ENCODE measurements around the gene SLC6A7. TPM values are rescaled to one million over a fixed set of nuclear protein-coding genes. Genes with fewer than 3 reads are reported as not detected.

The SLC6A7 gene
- under 1 TPM; 0.14 to 0.19 TPM for total RNA-seq
- long read RNA-seq, donor 1, result 0 reads
- long read RNA-seq, donor 2, result 0 reads

DNA sequence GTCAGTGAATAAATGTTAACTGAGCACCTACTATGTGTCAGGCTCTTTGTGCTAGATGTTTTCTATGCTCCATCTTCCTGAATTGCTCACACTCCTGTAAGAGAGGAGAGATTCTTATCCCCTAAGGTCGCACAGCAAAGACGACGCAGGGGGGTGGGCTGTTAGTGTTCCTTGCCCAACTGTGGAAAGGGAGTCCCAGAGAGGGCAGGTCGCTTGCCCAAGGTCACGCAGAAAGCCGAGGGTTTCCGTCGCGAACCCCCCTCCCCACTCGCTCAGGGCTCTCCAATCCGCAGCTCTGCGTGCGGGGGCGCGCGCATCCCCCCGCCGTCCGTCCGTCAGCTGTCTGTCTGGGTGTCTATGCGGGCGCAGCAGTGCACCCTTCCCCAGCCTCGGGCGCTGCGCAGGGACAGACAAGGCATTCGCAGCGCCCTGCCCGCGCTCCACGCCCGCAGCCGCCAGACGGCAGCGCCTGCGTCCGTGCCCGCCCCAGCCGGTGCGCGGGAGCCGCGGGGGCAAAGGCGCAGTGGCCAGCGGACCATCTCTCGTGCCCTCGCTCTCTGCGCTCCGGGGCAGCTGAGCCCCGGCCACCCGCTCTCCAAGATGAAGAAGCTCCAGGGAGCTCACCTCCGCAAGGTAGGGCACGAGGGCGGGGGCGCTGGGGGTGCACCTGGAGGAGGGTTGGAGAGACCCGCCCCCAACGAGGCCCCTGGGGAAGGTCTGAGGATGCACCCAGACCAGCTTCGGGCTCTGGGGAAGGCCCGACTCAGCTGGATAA, at the start of gene SLC6A7:
Gene SLC6A7 (plus strand): TSS at position 335 of the 775 bp plus-strand sequence. CDS start 266 bp downstream, at position 601.
- DNase-seq (ENCODE audit: low spot score), result no peak
- intact Hi-C loops (cut with DNase I), result no loop called here

DNA sequence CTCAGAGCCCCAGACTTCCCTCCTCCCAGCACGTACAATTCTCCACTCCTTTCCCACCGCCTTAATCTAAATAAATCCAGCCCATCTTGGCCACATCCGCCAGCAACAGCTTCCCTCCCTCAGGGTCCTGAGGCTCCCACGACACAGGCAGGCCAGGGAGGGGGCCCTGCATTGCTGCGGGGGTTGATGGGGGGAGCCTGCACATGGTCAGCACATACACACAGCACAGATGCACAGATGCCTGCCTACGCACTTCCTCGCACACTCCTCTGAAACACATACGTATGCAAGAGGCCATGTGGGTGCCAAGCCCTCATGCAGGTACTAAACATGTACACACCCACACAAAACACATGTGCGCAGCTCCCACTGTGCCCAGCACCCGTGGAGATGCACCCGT, 49.0 kb upstream of the SLC6A7 start:
- intact Hi-C loops (cut with DNase I), result no loop called here
- no peak for DNase-seq (ENCODE audit: low spot score)

DNA sequence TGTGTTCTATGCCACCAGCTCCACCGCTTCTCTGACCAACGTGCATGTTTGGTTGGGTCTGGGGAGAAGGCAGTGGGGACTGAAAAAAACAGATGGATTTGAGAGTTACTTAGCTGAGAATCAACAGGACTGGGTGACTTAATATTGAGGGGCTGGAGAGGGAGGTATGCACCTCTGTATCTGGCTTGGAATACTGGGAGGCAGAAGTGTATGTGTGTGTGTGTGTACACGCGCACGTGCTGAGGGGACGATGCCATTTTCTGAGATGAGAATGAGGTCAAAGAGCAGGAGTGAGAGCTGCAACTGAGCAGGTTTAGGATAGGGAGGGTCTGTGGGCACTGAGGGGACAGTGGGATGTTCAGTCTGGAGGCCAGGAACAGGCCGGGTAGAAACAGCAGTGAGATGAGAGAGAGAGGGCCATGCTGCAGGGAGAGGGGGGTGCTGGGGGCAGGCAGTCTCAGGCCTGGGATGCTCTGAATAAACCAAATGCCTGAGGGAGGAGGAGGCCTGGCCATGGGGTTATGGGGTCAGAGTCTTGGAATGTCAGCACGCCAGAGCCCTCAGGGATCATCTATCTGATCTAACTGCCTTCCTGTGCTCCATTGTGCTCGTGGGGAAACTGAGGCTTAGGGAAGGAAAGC, 48.2 kb upstream of the SLC6A7 start:
- no peak for DNase-seq (ENCODE audit: low spot score)
- intact Hi-C loops (cut with DNase I), result no loop called here

DNA sequence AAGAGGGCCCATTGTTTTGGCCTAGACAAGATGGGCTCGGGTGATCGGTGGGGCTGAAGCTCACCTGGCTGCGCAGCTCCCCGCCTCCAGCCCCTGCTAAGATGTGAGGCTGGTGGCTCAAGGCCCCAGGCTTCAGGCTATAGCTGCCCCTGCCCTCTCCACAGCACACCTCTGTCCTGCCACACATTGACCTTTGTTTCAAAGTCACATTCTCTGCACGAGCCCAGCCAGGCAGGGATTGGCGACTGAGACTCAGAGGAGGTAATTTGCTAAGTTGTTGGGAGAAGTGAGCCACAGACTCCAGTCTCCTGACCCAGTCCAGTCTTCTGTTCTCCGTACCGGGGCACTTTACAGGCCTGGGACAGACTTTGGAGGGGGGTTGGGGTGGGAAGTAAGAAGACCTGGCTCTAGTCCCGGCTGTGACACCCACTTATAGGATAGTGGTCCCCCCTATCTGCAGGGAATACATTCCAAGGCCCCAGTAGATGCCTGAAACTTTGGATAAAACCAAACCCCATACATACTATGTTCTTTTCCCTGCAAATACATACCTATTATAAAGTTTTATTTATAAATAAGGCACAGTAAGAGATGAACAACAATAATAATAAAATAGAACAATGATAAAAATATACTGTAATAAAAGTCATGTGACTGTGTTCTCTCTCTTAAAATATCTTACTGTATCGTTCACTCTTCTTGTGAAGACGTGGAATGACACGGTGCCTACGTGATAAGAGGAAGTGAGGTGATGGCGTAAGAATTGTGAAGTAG, 47.5 kb upstream of the SLC6A7 start:
- DNase-seq (ENCODE audit: low spot score), result no peak
- intact Hi-C loops (cut with DNase I), result no loop called here

DNA sequence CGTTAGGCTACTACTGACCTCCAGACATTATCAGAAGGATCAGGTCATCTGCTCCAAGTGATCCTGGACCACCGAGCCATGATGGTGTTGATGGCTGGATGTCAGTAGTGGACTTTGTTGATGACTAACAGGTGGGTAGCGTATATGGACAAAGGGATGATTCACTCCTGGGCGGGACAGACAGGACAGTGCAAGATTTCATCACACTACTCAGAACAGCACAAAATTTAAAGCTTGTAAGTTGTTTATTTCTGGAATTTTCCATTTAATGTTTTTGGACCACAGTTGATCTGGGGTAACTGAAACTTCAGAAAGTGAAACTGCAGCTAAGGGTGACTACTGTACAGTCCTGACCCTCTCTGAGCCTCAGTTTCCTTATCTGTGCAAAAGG, 46.9 kb upstream of the SLC6A7 start:
- no peak for DNase-seq (ENCODE audit: low spot score)
- intact Hi-C loops (cut with DNase I), result no loop called here

DNA sequence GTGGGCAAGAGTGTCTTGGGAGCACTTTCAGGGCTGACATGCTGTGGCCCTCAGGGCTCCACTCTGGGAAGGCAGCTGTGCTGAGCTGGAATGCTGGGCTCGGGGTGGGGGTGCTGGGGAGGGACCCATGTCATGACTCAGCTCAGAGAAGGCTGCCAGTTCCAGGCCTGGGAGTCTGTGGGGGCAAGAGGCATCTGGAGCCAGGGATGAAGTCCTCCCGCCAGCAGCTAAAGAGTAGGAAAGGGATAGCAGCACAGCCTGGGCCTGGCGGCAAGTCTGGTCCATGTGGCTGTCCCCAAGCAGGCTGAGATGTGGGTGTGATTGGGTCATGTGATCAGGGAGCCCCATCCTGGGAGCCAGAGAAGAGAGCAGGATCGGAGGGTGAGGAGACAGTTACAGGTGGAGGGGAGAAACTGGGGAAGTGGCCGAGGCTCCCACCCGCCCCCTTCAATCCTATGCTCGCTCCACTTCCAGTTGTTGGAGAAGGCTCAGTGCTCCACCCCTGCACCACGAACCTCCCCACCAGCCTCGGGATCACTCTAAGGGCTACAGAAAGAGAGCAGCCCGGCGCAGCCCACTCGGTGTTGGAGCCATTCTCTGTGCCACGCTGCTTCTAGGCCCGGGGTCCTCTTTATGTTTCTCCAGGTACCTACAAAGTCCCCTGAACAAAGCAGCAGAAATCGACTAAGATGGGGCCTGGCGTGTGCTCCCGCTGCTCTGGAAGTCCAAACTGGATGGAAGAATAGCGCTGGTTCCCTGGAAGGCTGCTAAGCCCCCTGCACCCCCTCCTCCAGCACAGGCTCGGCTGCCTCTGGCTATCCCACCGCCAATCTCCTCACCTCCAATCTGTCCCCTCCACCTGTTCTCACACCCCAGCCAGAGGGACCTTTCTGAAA, 46.3 kb upstream of the SLC6A7 start:
- peak; percentile 95 for DNase-seq (ENCODE audit: low spot score)
- intact Hi-C loops (cut with DNase I), result no loop called here

DNA sequence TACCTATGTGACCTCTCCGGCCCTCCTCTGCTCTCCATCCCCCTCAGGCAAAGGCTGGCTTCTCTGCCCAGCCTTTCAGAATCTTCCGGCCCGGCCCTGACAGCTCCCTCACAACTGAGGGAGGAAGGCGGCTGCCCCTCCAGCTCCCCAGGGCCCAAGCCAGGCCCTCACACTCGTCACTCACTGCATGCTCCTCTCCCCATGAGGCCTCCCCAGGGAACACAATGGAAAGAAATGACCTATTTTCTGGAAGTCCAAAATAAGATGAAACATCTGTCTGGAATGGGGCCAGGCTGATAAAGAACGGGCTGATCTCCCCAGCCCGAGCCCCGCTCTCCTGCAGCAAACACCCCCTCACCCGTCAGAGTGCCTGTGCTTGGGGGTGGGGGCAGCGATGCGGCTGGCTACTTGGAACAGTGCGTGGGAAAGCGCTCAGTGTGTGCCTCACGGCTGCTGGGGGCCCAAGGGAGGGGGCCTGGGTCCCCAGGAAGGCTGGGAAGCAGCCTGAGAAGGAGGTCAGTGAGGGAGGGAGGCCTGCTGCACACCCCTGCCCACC, 45.5 kb upstream of the SLC6A7 start:
- intact Hi-C loops (cut with DNase I), result no loop called here
- DNase-seq (ENCODE audit: low spot score), result no peak

DNA sequence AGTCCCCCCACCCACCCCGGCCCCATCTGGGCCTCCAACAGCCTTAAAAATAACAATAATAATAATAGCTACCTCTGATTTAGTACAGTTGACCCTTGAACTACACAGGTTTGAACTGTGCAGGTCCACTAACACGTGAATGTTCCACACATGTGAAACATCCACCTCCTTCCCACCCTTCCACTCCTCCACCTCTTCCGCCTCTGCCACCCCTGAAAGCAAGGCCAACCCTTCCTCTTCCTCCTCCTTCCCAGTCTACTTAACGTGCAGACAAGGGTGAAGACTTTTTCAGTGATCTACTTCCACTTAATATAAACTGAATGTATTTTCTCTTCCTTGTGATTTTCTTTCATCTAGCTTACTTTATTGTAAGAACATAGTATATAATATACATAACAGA, 45.0 kb upstream of the SLC6A7 start:
- intact Hi-C loops (cut with DNase I), result no loop called here
- no peak for DNase-seq (ENCODE audit: low spot score)

DNA sequence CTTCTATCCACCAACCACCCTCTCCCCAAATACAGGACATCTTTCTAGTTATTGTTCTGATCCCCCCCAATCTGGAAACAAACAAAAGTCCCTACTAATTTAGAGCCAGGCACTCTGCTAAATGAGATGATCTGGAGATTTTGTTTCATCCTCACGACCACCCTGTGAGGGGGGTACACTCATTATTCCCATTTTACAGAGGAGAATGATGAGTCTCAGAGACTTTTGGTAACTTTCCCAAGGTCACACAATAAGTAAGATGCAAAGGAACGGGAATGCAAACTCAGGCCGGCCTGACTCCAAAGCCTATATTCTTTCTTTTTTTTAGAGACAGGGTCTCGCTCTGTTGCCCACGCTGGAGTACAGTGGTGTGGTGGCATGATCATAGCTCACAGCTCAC, 43.6 kb upstream of the SLC6A7 start:
- intact Hi-C loops (cut with DNase I), result no loop called here
- DNase-seq (ENCODE audit: low spot score), result no peak

DNA sequence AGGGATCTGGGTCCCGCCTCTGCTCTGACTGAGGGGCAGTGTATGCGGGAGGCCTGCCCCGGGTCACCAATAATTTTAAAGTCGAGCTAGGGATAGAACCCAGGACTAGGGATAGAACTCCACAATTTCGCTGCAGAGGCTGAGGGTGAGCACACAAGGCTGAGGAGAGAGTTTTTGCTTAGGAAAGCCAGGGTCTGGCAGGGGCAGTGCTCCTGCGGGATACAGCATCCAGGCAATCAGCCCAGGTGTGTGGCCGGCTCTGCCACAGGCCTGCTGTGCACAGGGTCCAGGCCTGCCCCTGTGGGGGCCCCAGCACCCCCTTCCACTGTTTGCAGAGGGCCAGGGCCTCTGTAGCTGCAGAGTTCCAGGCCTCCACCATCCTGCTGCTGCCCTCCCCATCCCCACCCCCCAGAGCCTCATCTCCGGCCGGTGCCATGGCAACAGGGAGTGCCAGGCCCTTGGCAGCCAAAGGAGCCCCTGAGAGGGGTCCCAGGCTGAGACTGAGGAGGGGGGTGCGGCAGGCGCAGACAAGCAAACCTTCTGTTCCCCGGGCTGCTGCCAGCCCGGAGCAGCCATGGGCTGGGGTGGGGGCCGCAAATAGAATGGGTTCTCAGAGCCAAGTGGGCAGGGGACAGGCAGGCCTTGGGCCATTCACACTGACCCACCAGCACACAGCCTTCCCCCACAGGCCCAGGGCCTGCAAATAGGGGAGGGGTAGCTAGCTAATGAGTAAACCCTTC, 42.8 kb upstream of the SLC6A7 start:
- intact Hi-C loops (cut with DNase I), result no loop called here
- DNase-seq (ENCODE audit: low spot score), result no peak

DNA sequence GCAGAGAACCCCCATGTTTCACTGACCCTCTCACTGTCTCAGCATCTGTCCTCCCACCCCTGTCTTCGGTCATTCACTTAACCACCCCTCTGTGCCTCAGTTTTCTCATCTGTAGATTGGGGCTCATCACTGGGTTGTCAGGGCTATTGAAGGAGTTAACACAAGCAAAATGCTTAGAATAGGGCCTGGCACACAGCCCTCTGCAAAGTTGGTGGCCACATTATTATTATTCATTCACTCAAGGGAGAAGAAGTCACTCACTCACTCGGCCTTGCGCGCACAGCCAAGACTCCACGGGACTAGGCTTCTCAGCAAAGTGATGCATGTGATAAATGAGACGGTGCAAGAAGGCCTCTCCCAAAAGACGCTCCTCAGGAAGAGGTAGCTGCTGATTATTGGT, 42.2 kb upstream of the SLC6A7 start:
- DNase-seq (ENCODE audit: low spot score), result no peak
- intact Hi-C loops (cut with DNase I), result no loop called here

DNA sequence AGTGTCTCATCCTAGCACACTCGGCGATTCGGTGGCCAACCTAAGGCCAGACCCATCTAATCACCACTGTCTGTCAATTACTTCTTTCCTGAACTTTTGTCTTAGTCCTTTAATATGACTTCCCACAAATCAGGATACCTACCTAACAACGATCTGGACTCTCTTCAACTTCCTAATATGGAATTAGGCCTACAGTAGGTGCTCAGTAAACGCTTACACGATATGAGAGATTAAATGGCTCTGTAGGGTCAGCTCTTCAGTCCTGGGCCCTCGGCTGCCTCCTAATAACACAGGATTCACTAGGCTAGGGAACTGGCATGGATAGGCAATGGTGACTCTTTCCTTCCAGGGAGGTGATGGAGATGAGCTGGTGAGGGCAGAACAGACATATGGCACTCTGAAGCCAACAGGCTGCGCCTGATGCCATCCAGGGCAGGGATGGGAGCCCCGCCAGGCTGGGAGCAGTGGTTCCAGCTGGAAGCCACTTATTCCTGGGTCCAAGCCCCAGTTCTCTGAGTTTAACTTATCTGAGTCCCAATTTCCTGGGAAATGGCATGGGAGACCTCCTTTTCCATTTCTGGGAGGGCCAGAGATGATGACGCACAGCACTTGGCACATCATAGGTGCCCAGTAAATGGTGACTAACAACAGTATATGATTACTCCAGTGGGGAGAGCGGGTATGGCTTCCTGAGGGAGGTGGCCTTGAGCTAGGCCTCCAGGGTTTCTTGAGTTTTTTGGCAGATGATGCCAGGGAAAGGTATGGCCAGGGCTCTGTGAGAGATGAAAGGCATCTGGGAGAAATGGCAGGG, 41.5 kb upstream of the SLC6A7 start:
- intact Hi-C loops (cut with DNase I), result no loop called here
- no peak for DNase-seq (ENCODE audit: low spot score)

DNA sequence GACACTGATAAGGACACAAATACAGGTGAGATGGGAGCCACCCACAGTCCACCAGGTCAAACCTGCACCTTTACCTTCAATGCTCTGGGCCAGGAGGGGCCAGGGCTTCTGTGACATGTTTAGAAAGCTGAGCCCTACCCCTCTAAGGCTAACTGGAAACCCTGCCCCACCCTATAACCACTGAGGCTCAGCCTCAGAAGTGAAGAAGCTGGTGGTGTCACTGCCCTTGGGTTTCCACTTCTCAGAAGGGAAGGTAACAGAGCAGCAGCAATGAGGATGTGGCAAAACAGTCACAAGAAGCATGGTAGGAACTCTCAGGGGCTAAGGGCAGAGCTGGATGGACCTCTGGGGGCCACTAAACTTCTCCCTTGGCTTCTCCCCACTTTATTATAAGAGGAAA, 40.2 kb upstream of the SLC6A7 start:
- no peak for DNase-seq (ENCODE audit: low spot score)
- intact Hi-C loops (cut with DNase I), result no loop called here

DNA sequence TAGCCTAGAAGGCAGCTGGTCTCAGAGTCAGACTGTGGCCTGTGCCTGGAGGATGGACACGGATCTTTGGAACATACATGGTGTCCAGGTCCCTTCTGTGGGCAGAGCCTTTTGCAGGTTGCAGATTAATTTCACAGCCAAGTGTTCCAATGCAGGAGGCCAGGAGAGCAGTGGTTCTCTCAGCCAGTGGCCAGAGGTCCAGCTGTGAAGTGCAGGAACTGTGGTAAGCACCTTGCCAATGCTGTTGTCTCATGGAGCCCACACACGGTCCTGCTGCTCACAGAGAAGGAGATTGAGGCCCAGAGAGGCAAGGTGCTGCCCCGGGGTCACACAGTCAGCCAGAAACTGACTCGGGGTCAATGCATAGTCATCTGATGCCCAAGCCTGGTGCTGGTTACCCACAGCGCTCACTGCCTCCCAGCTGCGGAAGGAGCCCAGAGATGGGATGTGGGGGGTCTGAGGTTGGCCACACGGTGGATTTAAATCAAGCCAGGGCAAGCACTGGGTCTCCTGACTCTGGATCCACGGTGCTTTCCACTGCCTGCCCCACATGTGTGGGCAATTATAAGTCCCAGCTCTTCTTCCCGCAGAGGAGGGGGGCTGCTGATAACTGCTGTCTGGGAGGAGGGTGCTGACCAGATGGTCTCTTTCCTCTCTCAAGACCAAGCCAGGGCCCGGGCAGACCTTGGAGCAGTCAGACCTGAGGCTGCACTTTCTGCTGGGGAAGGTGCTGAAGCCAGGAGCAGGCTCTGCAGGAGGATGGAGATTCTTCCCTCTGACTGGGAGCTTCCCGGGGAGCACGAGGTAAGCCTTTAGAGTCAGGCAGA, 37.0 kb upstream of the SLC6A7 start:
- no peak for DNase-seq (ENCODE audit: low spot score)
- intact Hi-C loops (cut with DNase I), result no loop called here

DNA sequence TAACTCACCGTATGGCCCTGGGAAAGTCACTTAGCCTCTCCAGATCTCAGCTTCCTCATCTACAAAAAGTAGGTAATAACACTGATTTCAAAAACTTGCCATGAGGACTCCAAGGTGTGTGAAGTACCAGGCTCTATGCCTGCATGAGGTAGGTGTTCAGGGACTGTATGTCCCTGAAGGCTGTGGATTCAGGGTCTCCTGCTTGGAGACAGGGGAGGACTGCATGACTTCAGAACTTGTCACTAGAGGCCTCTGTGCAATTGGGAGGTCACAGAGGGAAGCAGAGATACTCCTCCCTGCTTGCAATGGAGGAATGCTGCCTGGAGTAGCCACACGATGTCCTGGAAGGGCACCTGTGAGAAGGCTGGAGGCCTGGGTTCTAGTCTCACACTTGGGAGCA, 36.4 kb upstream of the SLC6A7 start:
- intact Hi-C loops (cut with DNase I), result no loop called here
- DNase-seq (ENCODE audit: low spot score), result no peak

DNA sequence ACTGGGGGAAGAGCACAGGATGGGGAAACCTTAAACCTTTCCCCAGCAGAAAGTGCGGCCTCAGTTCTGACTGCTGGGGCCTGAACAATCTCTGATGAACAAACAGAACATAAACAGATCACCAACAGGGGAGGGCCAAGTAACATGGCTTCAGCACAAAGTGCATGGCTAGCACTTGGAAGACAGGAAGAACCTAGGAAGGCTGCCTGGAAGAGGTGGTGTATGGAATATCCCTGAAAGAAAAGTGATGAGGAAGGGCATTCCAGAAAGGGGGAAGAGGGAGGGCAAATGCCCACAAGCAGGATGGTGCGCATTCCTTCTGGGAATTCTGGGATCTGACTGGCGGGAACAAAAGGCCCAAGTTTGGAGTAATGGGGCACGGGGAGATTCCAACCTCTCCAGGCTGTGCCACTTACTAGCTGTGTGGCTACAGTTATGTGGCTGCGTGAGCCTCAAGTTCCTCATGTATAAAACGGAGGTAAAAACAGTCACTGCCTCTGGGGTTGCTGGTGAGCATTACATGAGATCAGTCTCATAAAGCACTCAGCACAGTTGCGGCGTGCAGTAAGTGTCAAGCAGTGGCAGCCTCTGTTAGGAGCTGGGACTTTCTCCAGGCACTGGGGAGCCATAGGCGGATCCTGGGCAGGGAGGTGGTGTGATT, 35.8 kb upstream of the SLC6A7 start:
- no peak for DNase-seq (ENCODE audit: low spot score)
- intact Hi-C loops (cut with DNase I), result no loop called here
